ENCODE results near the gene CFAP68.

CFAP68 gene, protein sequence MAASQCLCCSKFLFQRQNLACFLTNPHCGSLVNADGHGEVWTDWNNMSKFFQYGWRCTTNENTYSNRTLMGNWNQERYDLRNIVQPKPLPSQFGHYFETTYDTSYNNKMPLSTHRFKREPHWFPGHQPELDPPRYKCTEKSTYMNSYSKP

DNA sequence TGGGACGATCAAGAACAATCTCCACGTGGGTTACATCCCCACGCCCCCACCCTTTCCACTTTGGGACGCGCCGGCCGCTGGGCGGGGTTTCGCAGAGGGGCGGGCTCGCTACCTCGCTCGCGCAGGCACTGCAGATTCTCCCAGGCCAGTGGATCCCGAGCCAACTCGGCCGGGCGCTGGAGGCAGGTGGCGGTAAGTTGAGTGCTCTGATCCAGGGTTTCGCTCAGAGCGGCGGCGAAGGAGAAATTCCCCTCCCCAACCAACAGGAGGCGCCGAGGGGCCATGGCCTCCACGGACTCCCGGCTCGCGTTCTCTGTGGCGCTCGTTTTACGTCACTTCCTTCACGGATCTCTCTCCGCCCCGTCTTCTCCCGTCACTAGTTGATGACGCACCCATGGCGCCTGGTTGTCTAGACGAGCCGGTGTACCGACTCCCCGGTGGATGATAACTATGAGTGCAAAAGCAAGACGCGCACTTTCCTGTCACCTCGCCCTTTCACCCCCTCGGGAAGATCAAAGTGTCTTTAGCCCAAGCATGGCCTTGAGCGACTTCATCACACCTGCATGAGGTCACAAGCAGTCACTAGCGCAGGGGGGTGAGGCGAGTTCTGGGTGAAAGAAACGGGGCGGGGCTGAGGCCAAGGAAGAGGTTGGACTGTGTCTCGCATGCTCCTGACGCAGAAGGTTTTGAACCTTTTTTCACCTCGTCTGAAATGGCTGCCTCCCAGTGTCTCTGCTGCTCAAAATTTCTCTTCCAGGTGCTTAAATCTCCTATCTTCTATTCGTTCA lies at the start of gene CFAP68, which contains the start of gene FDXACB1:
Gene CFAP68, plus strand, starts transcription at position 693 of the 788 bp plus-strand sequence. Its CDS starts 20 bp downstream, at position 713.
Gene FDXACB1, minus strand, starts transcription at position 317 of the 788 bp plus-strand sequence. Its CDS starts 33 bp downstream, at position 284.
- TF ChIP-seq MYC (IDR thresholded peaks at IDR 0.05; ENCODE audit: low read depth, low read length): peak; percentile 87
- TF ChIP-seq, protein P1, sequence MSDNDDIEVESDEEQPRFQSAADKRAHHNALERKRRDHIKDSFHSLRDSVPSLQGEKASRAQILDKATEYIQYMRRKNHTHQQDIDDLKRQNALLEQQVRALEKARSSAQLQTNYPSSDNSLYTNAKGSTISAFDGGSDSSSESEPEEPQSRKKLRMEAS (IDR thresholded peaks at IDR 0.05; ENCODE audit: low read depth, low read length): peak; percentile 84
- TF ChIP-seq POLR2A (IDR thresholded peaks at IDR 0.05; ENCODE audit: extremely low read depth, insufficient read length): peak; percentile 69
- peak; percentile 76 for TF ChIP-seq CTCF (IDR thresholded peaks at IDR 0.05; ENCODE audit: low read depth, low read length)
- peak; percentile 99 for DNase-seq (ENCODE audit: low read depth)
- peak within 1 kb of the TSS; percentile 91 for H3K4me3 ChIP-seq (ENCODE audit: low read depth, low read length)

- no peak overlapping the region for H3K4me3 ChIP-seq (ENCODE audit: low read depth, low read length)
- DNase-seq (ENCODE audit: low read depth): no peak
- TF ChIP-seq CTCF (IDR thresholded peaks at IDR 0.05; ENCODE audit: low read depth, low read length) (no peak), MYC (IDR thresholded peaks at IDR 0.05; ENCODE audit: low read depth, low read length) (no peak), POLR2A (IDR thresholded peaks at IDR 0.05; ENCODE audit: extremely low read depth, insufficient read length) (no peak)
- TF ChIP-seq, protein P1 (IDR thresholded peaks at IDR 0.05; ENCODE audit: low read depth, low read length): no peak
Observed at GRCh38 chr11:111833524-111833923, 45.8 kb upstream of the CFAP68 start.

DNA sequence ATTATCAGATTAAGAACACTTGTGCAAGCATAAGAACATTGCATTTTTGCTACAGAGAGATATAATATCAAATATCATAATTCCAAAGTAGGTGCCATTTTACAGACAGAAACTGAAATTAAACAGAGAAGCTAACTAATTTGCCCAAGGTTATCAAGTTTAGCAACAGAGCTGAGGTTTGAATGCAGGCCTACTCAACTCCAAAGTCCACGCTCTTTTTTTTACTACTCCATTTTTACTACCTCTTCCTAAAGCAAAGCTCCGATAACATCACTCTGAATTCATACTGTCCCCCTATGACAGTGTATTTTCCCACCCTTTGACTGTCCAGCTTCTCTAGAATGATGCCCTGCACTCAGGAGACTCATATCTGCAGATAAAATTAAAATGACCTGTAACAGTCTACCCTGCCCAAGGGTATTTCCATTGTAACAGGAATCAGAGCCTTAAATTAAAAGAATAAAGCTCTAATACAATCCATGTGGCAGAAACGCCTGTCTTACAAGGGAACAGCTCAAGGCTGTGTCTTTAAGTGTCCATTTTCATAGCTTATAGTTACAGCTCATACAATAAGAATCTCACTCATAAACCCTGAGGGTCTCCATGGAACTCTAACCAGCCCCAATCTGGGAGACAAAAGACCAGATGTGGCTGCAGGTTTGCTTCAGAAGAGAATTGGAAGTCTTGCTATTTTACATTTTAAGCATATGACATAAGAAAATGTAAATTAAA lies 44.7 kb upstream of the CFAP68 start:
- DNase-seq (ENCODE audit: low read depth): no peak
- no peak overlapping the region for H3K4me3 ChIP-seq (ENCODE audit: low read depth, low read length)
- no peak for TF ChIP-seq MYC (IDR thresholded peaks at IDR 0.05; ENCODE audit: low read depth, low read length)
- no peak for TF ChIP-seq CTCF (IDR thresholded peaks at IDR 0.05; ENCODE audit: low read depth, low read length)
- TF ChIP-seq, protein P1 (IDR thresholded peaks at IDR 0.05; ENCODE audit: low read depth, low read length): no peak
- no peak for TF ChIP-seq POLR2A (IDR thresholded peaks at IDR 0.05; ENCODE audit: extremely low read depth, insufficient read length)

- TF ChIP-seq, protein P1 (IDR thresholded peaks at IDR 0.05; ENCODE audit: low read depth, low read length): no peak
- TF ChIP-seq POLR2A (IDR thresholded peaks at IDR 0.05; ENCODE audit: extremely low read depth, insufficient read length): no peak
- TF ChIP-seq CTCF (IDR thresholded peaks at IDR 0.05; ENCODE audit: low read depth, low read length): no peak
- no peak for TF ChIP-seq MYC (IDR thresholded peaks at IDR 0.05; ENCODE audit: low read depth, low read length)
- no peak for DNase-seq (ENCODE audit: low read depth)
- H3K4me3 ChIP-seq (ENCODE audit: low read depth, low read length): no peak overlapping the region
Observed at GRCh38 chr11:111835665-111836064, 43.7 kb upstream of the CFAP68 start.

DNA sequence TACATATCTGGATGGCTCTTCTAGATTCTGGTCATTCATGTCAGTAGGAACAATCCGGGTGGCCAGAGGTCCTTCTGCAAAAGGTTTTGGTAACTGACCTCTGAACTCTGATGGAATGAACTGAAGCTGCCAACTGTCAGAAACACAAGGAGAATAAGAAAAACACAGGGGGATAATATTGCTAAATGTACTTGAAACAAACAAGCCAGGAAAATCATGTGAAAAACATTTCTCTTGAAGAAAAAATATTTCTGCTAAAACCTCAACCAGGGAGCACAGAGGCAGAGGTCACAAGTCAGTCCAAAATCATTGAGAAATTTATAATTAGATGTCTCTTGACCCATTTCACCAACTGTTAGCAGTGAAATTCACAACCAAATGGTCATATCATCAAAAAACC lies 43.2 kb upstream of the CFAP68 start:
- no peak for DNase-seq (ENCODE audit: low read depth)
- TF ChIP-seq POLR2A (IDR thresholded peaks at IDR 0.05; ENCODE audit: extremely low read depth, insufficient read length) (no peak), MYC (IDR thresholded peaks at IDR 0.05; ENCODE audit: low read depth, low read length) (no peak), CTCF (IDR thresholded peaks at IDR 0.05; ENCODE audit: low read depth, low read length) (no peak)
- TF ChIP-seq, protein P1 (IDR thresholded peaks at IDR 0.05; ENCODE audit: low read depth, low read length): no peak
- H3K4me3 ChIP-seq (ENCODE audit: low read depth, low read length): no peak overlapping the region
